ENCODE measurements around the gene SNX19.

- TF ChIP-seq, protein P1, sequence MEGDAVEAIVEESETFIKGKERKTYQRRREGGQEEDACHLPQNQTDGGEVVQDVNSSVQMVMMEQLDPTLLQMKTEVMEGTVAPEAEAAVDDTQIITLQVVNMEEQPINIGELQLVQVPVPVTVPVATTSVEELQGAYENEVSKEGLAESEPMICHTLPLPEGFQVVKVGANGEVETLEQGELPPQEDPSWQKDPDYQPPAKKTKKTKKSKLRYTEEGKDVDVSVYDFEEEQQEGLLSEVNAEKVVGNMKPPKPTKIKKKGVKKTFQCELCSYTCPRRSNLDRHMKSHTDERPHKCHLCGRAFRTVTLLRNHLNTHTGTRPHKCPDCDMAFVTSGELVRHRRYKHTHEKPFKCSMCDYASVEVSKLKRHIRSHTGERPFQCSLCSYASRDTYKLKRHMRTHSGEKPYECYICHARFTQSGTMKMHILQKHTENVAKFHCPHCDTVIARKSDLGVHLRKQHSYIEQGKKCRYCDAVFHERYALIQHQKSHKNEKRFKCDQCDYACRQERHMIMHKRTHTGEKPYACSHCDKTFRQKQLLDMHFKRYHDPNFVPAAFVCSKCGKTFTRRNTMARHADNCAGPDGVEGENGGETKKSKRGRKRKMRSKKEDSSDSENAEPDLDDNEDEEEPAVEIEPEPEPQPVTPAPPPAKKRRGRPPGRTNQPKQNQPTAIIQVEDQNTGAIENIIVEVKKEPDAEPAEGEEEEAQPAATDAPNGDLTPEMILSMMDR (IDR thresholded peaks at IDR 0.05): no peak
- TF ChIP-seq POLR2A (IDR thresholded peaks at IDR 0.05) (no peak), POLR2AphosphoS5 (IDR thresholded peaks at IDR 0.05) (no peak)
These were observed 43.8 kb downstream of the SNX19 start for GRCh38 chr11:130872513-130872912.
